ENCODE data around the gene LCOR.
"Not testable (repeated sequence)": the region's sequence is repeated elsewhere in the genome, so short reads cannot be mapped to it uniquely, and the experiment has no call there.

Gene LCOR

GRCh38 chr10:96919785-96920430 lies 87.8 kb downstream of the LCOR start:
- no peak for TF ChIP-seq ZFX (IDR thresholded peaks at IDR 0.05)
- TF ChIP-seq, protein P1, sequence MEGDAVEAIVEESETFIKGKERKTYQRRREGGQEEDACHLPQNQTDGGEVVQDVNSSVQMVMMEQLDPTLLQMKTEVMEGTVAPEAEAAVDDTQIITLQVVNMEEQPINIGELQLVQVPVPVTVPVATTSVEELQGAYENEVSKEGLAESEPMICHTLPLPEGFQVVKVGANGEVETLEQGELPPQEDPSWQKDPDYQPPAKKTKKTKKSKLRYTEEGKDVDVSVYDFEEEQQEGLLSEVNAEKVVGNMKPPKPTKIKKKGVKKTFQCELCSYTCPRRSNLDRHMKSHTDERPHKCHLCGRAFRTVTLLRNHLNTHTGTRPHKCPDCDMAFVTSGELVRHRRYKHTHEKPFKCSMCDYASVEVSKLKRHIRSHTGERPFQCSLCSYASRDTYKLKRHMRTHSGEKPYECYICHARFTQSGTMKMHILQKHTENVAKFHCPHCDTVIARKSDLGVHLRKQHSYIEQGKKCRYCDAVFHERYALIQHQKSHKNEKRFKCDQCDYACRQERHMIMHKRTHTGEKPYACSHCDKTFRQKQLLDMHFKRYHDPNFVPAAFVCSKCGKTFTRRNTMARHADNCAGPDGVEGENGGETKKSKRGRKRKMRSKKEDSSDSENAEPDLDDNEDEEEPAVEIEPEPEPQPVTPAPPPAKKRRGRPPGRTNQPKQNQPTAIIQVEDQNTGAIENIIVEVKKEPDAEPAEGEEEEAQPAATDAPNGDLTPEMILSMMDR (conservative IDR thresholded peaks at IDR 0.05), result no peak
- no peak overlapping the region for H3K27ac ChIP-seq

DNA sequence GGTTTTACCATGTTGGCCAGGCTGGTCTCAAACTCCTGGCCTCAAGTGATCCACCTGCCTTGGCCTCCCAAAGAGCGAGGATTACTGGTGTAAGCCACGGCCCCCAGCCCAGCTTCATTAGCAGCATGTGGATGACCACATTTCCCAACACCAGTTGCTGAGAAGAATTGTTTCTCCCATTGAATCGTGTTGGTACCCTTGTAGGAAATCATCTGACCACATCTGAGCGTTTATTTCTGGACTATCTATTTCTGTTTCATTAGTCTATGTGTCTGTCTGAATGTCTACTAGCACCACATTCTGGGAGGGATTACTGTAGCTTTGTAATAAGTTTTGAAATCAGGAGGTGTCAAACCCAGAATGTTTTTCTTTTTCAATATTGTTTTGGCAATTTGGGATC lies 89.6 kb downstream of the LCOR start:
- no peak overlapping the region for H3K27ac ChIP-seq
- TF ChIP-seq, protein P1 (conservative IDR thresholded peaks at IDR 0.05), result no peak
- no peak for TF ChIP-seq ZFX (IDR thresholded peaks at IDR 0.05)

DNA sequence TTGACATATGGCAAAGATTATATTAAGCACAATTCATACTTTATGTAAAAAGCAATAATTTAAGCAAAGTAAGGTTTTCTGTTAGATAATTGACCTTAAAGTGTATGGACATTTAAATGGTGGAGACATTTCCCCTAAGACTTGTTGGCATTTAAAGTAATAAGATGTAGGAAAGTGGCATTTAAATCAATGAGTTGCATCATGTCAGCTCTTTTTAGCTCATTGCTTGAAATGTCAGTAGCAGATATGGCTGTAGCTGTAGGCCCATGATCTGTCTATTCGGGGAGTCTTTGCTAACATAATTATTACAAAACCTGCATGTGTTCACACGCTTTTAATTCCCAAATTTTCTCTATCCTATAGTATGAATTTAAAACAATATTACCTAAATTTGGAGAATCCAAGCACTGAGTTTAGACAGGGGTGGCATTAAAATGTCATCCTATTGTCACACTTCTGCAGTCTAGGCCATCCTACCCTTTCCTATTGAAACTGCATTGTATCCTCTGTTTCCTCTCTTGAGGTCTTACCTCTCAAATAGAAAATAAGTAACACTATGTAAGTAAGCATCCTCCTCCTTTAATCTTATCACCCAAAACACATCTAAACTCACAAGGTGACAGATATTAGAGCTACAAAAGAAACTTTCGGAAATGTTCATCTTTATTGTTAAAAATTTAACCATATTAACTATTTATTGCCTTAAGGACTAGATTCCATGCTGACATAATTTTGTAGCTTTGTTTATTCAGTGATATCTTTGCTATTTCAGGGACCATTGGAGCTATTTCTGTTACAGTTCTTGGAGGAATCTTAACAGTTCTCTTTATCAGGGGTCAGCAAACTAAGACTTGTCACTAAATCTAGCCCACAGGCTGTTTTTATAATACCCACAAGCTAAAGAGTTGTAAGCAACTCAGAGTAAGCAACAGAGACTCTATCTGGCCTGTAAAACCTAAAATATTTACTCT lies 91.2 kb downstream of the LCOR start:
- no peak overlapping the region for H3K27ac ChIP-seq
- no peak for TF ChIP-seq ZFX (IDR thresholded peaks at IDR 0.05)
- TF ChIP-seq, protein P1 (conservative IDR thresholded peaks at IDR 0.05), result no peak

GRCh38 chr10:96924861-96925260 lies 92.8 kb downstream of the LCOR start:
- TF ChIP-seq ZFX (IDR thresholded peaks at IDR 0.05), result no peak
- TF ChIP-seq, protein P1 (conservative IDR thresholded peaks at IDR 0.05), result no peak
- H3K27ac ChIP-seq, result no peak overlapping the region

DNA sequence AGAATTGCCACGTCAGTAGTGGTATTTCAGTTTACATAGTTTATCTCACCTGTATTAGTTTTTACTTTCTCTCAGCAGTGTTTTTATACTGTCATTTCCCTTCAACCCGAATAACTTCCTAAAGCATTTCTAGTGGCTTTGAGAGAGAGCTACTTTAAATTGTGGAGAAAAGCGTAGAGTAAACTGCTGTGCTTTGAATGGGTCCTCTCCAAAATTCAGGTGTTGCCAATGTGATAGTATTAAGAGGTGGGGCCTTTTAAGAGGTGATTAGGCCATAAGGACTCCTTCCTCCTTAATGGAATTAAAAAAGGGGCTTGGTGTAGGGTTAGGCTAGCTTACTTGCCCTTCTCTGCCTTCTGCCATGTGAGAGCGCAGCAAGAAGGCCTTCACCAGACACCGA lies 98.4 kb downstream of the LCOR start:
- no peak for TF ChIP-seq ZFX (IDR thresholded peaks at IDR 0.05)
- TF ChIP-seq, protein P1 (conservative IDR thresholded peaks at IDR 0.05), result no peak

DNA sequence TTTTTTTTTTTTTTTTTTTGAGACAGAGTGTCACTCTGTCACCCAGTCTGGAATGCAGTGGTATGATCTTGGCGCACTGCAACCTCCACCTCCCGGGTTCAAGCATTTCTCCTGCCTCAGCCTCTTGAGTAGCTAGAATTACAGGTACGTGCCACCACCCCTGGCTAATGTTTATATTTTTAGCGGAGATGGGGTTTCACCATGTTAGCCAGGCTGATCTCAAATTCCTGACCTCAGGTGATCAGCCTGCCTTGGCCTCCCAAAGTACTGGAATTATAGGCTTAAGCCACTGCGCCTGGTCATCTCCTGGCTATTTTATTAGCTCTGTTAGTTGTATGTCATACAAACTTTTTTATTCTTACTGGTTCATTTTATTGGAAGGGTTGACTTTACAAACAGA lies 103.0 kb downstream of the LCOR start:
- TF ChIP-seq, protein P1 (conservative IDR thresholded peaks at IDR 0.05), result no peak
- no peak for TF ChIP-seq ZFX (IDR thresholded peaks at IDR 0.05)
- no peak overlapping the region for H3K27ac ChIP-seq

More for the DNA sequence above, 98.4 kb downstream of the LCOR start:
- H3K27ac ChIP-seq, result no peak overlapping the region

- H3K27ac ChIP-seq, result no peak overlapping the region
- TF ChIP-seq, protein P1 (conservative IDR thresholded peaks at IDR 0.05), result no peak
- no peak for TF ChIP-seq ZFX (IDR thresholded peaks at IDR 0.05)
These were observed 103.7 kb downstream of the LCOR start for GRCh38 chr10:96935810-96936209.

DNA sequence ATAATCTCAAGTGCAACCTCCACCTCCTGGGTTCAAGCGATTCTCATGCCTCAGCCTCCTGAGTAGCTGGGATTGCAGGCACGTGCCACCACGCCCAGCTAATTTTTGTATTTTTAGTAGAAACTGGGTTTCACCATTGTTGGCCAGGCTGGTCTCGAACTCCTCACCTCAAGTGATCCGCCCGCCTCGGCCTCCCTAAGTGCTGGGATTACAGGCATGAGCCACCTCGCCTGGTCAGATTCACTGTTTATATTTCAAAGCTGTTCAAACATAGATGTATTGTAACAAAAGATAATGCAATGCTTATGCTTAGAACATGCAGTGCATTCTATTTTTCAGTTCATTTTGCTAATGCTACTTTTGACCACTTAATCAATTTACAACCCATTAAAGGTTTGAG lies 111.1 kb downstream of the LCOR start:
- not testable (repeated sequence) for H3K27ac ChIP-seq
